GM12873 (cell line): ENCODE results near the gene CERS6.

ENCODE experiments used
- TF ChIP-seq, protein P1 (sequence below): IDR thresholded peaks from 2 replicates; pipeline ENCODE4 v1.5.1; 2012; ENCODE audit warnings: low read depth, mild to moderate bottlenecking, moderate library complexity, low read length, control low read depth; ENCODE audit not compliant: insufficient read depth; ENCODE audit errors: missing control alignments

CERS6 gene

DNA sequence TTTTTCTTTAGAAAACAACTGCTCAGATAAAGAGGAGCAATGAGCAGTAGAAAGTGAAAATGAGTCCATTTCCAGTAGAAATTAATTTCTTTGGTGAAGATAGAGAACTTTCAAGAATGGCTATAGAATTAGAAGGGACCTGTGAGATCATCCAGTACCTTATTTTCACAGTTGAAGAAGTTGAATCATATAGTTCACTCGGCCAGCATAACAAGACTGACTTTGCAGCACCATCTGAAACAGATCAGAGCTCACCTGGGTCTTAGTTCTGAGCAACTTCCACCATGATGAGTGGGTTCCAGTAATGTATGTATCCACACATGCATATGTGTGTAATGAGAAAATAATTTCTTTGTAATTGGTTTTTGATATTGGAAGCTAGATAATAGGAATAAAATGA is 58.6 kb downstream of the CERS6 start:
- TF ChIP-seq, protein P1, sequence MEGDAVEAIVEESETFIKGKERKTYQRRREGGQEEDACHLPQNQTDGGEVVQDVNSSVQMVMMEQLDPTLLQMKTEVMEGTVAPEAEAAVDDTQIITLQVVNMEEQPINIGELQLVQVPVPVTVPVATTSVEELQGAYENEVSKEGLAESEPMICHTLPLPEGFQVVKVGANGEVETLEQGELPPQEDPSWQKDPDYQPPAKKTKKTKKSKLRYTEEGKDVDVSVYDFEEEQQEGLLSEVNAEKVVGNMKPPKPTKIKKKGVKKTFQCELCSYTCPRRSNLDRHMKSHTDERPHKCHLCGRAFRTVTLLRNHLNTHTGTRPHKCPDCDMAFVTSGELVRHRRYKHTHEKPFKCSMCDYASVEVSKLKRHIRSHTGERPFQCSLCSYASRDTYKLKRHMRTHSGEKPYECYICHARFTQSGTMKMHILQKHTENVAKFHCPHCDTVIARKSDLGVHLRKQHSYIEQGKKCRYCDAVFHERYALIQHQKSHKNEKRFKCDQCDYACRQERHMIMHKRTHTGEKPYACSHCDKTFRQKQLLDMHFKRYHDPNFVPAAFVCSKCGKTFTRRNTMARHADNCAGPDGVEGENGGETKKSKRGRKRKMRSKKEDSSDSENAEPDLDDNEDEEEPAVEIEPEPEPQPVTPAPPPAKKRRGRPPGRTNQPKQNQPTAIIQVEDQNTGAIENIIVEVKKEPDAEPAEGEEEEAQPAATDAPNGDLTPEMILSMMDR, result no peak

- TF ChIP-seq, protein P1, result no peak
Measured at GRCh38 chr2:168515502-168515901, 59.4 kb downstream of the CERS6 start.

DNA sequence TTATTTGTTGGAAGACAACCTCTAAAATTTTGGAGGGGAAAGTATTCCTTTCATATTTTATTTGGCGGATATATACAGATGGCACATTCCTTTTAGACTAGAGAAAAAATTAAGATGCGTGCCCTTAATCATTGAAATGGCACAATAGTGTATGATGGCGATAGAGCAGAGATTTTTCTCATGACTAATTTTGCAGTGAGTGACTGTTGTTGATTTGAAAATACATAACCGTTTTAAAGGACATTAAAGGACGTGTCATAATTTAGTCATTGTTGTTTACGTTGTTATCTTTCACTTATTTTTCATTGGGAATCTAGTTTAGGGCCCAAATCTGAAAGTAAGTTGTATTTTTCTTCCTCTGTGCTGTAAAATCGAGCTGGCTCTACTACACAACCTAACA is 61.7 kb downstream of the CERS6 start:
- TF ChIP-seq, protein P1, result no peak

- TF ChIP-seq, protein P1, result no peak
Measured at GRCh38 chr2:168518555-168519066, 62.5 kb downstream of the CERS6 start.

DNA sequence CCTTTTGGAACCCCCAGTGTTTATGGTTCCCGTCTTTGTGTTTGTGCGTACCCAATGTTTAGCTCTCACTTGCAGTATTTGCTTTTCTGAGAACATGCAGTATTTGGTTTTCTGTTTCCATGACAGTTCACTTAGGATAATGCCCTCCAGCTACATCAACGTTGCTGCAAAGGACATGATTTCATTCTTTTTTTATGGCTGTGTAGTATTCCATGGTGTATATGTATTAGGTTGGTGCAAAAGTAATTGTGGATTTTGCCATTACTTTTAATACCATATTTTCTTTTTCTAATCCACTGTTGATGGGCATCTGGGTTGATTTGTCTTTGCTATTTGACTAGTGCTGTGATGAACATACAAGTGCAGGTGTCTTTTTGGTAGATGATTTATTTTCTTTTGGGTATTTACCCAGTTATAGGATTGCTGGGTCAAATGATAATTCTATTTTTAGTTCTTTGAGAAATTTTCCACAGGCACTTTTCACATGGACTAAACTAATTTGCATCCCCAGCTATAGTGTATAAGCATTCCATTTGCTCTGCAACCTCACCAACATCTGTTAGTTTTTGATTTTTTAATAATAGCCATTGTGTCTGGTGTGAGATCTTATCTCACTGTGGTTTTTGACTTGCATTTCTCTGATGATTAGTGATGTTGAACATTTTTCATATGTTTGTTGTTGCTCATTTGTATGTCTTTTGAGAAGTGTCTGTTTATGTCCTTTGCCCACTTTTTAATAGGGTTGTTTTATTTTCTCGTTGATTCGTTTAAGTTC is 63.6 kb downstream of the CERS6 start:
- TF ChIP-seq, protein P1, result no peak

GRCh38 chr2:168521053-168521741 is 65.1 kb downstream of the CERS6 start:
- TF ChIP-seq, protein P1, result no peak

DNA sequence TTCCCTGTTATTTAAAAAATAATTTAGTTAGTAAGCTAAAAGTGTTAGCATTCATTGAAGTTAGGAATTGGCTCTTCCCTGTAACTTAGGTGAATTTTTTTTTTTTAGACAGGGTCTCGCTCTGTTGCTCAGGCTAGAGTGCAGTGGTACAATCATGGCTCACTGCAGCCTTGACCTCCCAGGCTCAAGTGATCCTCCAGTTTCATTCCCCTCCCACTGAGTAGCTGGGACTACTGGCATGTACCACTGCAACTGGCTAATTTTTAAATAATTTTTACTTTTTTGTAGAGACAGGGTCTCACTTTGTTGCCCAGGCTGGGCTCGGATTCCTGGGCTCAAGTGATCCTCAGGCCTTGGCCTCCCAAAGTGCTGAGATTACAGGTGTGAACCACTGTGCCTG is 66.4 kb downstream of the CERS6 start:
- TF ChIP-seq, protein P1, result no peak
